ENCODE measurements around the gene ACTR8.

Gene ACTR8

DNA sequence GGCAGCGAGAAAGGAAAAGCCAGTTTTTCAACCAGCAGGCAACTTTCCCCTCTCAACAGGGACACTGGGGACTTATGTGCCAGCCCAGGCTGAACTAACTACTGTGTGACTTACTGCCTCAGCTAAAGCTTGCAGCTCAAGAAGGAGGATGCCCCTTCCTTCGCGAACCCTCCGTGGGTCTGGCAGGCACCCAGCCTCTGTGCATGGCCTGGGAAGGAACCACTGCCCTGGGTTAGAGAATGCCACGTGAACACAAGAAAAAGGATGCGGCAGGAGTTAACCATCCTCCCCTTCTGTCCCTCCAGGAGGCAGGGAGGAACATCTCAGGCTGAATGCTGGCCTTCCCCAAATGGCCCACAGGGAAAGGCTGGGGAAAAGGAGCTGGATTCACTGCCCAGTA lies 64.7 kb downstream of the ACTR8 start:
- DNase-seq (ENCODE audit: low read depth in 2 of 2), result no peak
